GM12875 (cell line): ENCODE results near the gene NR5A1.

Experiments used
- H3K4me3 ChIP-seq: one replicate; pipeline ENCODE4 v1.5.1; 2011; ENCODE audit warnings: low read depth, low read length, control low read depth
- TF ChIP-seq, protein P1 (sequence below): IDR thresholded peaks from 2 replicates; pipeline ENCODE4 v1.5.1; 2011; ENCODE audit warnings: low read depth, mild to moderate bottlenecking, control low read depth, inconsistent platforms, low read length, moderate library complexity, borderline replicate concordance; ENCODE audit not compliant: insufficient read depth

Gene NR5A1

GRCh38 chr9:124489222-124489621, 18.0 kb downstream of the NR5A1 start:
- H3K4me3 ChIP-seq, result no peak overlapping the region
- TF ChIP-seq, protein P1, sequence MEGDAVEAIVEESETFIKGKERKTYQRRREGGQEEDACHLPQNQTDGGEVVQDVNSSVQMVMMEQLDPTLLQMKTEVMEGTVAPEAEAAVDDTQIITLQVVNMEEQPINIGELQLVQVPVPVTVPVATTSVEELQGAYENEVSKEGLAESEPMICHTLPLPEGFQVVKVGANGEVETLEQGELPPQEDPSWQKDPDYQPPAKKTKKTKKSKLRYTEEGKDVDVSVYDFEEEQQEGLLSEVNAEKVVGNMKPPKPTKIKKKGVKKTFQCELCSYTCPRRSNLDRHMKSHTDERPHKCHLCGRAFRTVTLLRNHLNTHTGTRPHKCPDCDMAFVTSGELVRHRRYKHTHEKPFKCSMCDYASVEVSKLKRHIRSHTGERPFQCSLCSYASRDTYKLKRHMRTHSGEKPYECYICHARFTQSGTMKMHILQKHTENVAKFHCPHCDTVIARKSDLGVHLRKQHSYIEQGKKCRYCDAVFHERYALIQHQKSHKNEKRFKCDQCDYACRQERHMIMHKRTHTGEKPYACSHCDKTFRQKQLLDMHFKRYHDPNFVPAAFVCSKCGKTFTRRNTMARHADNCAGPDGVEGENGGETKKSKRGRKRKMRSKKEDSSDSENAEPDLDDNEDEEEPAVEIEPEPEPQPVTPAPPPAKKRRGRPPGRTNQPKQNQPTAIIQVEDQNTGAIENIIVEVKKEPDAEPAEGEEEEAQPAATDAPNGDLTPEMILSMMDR, result no peak

GRCh38 chr9:124488641-124489210, 18.5 kb downstream of the NR5A1 start:
- H3K4me3 ChIP-seq, result no peak overlapping the region
- TF ChIP-seq, protein P1, result no peak

GRCh38 chr9:124487260-124488182, 19.7 kb downstream of the NR5A1 start:
- no peak overlapping the region for H3K4me3 ChIP-seq
- TF ChIP-seq, protein P1, result no peak

DNA sequence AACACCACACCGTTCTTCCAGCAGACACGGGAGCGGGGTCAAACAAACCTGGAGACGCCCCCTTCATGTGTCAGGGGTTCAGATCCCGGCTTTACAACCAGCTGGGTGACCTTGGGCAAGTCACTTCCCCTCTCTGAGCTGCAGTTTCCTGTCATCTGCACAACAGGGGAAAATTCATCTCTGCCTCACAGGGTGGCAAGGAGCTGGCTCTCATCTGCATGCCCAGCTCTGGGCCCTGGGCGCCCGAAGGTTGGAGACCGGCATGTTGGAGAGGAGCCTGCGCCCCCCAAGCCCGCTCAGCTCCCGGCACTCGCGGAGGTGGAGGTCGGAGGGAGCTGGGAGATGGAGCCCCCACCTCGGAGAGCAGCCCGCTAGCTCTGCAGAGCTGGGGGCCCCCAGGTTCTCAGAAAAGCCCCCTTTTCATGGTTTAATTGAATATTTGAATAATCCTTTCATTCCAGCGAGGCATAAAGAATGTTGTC, 20.4 kb downstream of the NR5A1 start:
- H3K4me3 ChIP-seq, result no peak overlapping the region

DNA sequence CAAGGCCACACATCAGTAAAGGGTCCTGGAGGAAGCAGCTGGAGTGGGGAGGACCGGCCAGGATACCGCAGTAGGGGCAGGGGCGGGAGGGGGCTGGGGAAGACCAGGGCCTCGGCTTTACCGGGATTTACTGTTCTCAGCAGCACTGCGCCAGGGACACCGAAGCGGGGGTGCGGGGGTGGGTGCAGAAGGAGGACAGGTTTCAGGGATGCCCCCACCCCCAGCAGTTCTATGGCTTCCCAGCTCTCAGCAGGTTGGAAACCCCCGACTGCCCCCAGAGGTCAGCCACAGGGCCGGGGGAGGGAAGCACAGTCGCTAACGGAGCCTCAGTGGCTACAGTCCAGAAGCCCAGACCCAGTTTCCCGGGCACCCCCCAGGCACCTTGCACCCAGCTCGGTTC, 21.3 kb downstream of the NR5A1 start:
- no peak overlapping the region for H3K4me3 ChIP-seq
- TF ChIP-seq, protein P1, result no peak

More for the DNA sequence above, 20.4 kb downstream of the NR5A1 start:
- TF ChIP-seq, protein P1, result no peak

GRCh38 chr9:124485201-124485600, 22.0 kb downstream of the NR5A1 start:
- no peak overlapping the region for H3K4me3 ChIP-seq
- TF ChIP-seq, protein P1, result no peak
